Esophagus (tissue), 2 donors: ENCODE measurements around the gene LAMA3. TPM values are rescaled to one million over a fixed set of nuclear protein-coding genes. Genes with fewer than 3 reads are reported as not detected.

Experiments
- H3K27ac ChIP-seq, 2 donors: one replicate each; pipeline ENCODE4 v1.5.1; 2013; ENCODE audit warnings: low read depth in 2 of 2, mild to moderate bottlenecking in 2 of 2, inconsistent platforms in 1 of 2, low read length in 1 of 2, moderate library complexity in 1 of 2
- H3K27me3 ChIP-seq, 2 donors: one replicate each; pipeline ENCODE4 v1.6.1; 2013; ENCODE audit warnings: low read length in 2 of 2, control low read depth in 1 of 2, mild to moderate bottlenecking in 1 of 2; ENCODE audit not compliant: insufficient read depth in 2 of 2, control insufficient read depth in 1 of 2
- H3K36me3 ChIP-seq, 2 donors: one replicate each; pipeline ENCODE4 v1.6.1; 2013; ENCODE audit warnings: low read length in 1 of 2; ENCODE audit not compliant: control insufficient read depth in 2 of 2, insufficient read depth in 2 of 2
- H3K4me1 ChIP-seq, 2 donors: one replicate each; pipeline ENCODE4 v1.6.1; 2013; ENCODE audit warnings: low read length in 1 of 2; ENCODE audit not compliant: control insufficient read depth in 2 of 2, insufficient read depth in 2 of 2
- H3K4me3 ChIP-seq, 2 donors: one replicate each; pipeline ENCODE4 v1.5.1; 2013; ENCODE audit warnings: low read length in 2 of 2, mild to moderate bottlenecking in 2 of 2, low read depth in 1 of 2, moderate library complexity in 1 of 2
- H3K9me3 ChIP-seq, 2 donors: one replicate each; pipeline ENCODE4 v1.6.1; 2013; ENCODE audit warnings: mild to moderate bottlenecking in 2 of 2, low read depth in 1 of 2, low read length in 1 of 2, moderate library complexity in 1 of 2; ENCODE audit not compliant: control insufficient read depth in 2 of 2, insufficient read depth in 1 of 2
- WGBS, 2 donors: extraction: QIAGEN DNeasy Blood & Tissue Kit; methylation state at CpG; one replicate each; pipeline ENCODE4 v1.1.7; 2013; 5-methylcytosine and 5-hydroxymethylcytosine counted together
- polyA plus RNA-seq, 2 donors: library from polyadenylated mRNA; stranded (reverse); fragments of 200-250 nt; gene quantifications; one replicate each; pipeline ENCODE4 v1.2.3, GENCODE V29; 2013
- donor health status: healthy with polysubstance abuse.
- donor health status: Bipolar disorder and iron deficiency.

The LAMA3 gene
- polyA plus RNA-seq, result 10 to 100 TPM in 1 of 2 donors, 1 to 10 TPM in 1; 8.0 to 11.5 TPM

- Histone ChIP-seq H3K36me3 (no peaks in the 10 kb centered on the region), H3K27ac (peak within 1 kb of the TSS; percentile 57 to 72), H3K4me3 (peak within 1 kb of the TSS; percentile 64 to 65), H3K4me1 (peaks cover 0 to 7% of the 10 kb centered on the region in 2 donors), H3K27me3 (no peaks in the 10 kb centered on the region), H3K9me3 (no peaks in the 10 kb centered on the region)
- 1% methylated on average over 45 of the region's 45 CpGs for WGBS, 2 donors
Observed at GRCh38 chr18:23689031-23689615, at the start of gene LAMA3. TSS of gene LAMA3 (plus strand) at chr18:23689453. CDS start at chr18:23689684, 231 bp downstream.

GRCh38 chr18:23640052-23640451 lies 49.2 kb upstream of the LAMA3 start:
- H3K9me3 ChIP-seq, result peaks cover 0 to 4% of the 10 kb centered on the region in 2 donors
- H3K27me3 ChIP-seq, result no peaks in the 10 kb centered on the region
- H3K36me3 ChIP-seq, result no peaks in the 10 kb centered on the region
- H3K4me3 ChIP-seq, result no peak overlapping the region
- H3K27ac ChIP-seq, result no peak overlapping the region
- WGBS, 2 donors, result 79 to 88% methylated on average over 2 of the region's 2 CpGs
- peaks cover 0 to 8% of the 10 kb centered on the region in 2 donors for H3K4me1 ChIP-seq

GRCh38 chr18:23641143-23641720 lies 48.0 kb upstream of the LAMA3 start:
- 85 to 86% methylated on average over 11 of the region's 11 CpGs for WGBS, 2 donors
- Histone ChIP-seq H3K9me3 (peaks cover 0 to 4% of the 10 kb centered on the region in 2 donors), H3K4me3 (no peak overlapping the region), H3K4me1 (peaks cover 0 to 8% of the 10 kb centered on the region in 2 donors), H3K27me3 (no peaks in the 10 kb centered on the region), H3K27ac (no peak overlapping the region), H3K36me3 (peaks cover 0 to 3% of the 10 kb centered on the region in 2 donors)

GRCh38 chr18:23641937-23642666 lies 47.2 kb upstream of the LAMA3 start:
- H3K9me3 ChIP-seq, result peaks cover 0 to 4% of the 10 kb centered on the region in 2 donors
- WGBS, 2 donors, result 92 to 96% methylated on average over 11 of the region's 11 CpGs
- no peak overlapping the region for H3K27ac ChIP-seq
- peaks cover 0 to 8% of the 10 kb centered on the region in 2 donors for H3K4me1 ChIP-seq
- no peaks in the 10 kb centered on the region for H3K27me3 ChIP-seq
- no peak overlapping the region for H3K4me3 ChIP-seq
- peaks cover 0 to 3% of the 10 kb centered on the region in 2 donors for H3K36me3 ChIP-seq

- peak overlapping the region in 1 of 2 donors; percentile 7 for H3K27ac ChIP-seq
- peaks cover 0 to 4% of the 10 kb centered on the region in 2 donors for H3K9me3 ChIP-seq
- peaks cover 0 to 8% of the 10 kb centered on the region in 2 donors for H3K4me1 ChIP-seq
- H3K4me3 ChIP-seq, result no peak overlapping the region
- peaks cover 0 to 3% of the 10 kb centered on the region in 2 donors for H3K36me3 ChIP-seq
- WGBS, 2 donors, result 41 to 54% methylated on average over 2 of the region's 2 CpGs
- no peaks in the 10 kb centered on the region for H3K27me3 ChIP-seq
Observed at GRCh38 chr18:23643815-23644490, 45.3 kb upstream of the LAMA3 start.

- H3K36me3 ChIP-seq, result peaks cover 0 to 3% of the 10 kb centered on the region in 2 donors
- no peaks in the 10 kb centered on the region for H3K27me3 ChIP-seq
- WGBS, 2 donors, result 89 to 93% methylated on average over 4 of the region's 4 CpGs
- no peak overlapping the region for H3K4me3 ChIP-seq
- H3K4me1 ChIP-seq, result peaks cover 0 to 8% of the 10 kb centered on the region in 2 donors
- peaks cover 0 to 4% of the 10 kb centered on the region in 2 donors for H3K9me3 ChIP-seq
- H3K27ac ChIP-seq, result no peak overlapping the region
Observed at GRCh38 chr18:23645568-23646175, 43.6 kb upstream of the LAMA3 start.

- WGBS, 2 donors, result 94 to 97% methylated on average over 2 of the region's 2 CpGs
Observed at GRCh38 chr18:23646282-23646681, 43.0 kb upstream of the LAMA3 start.

GRCh38 chr18:23648456-23648855 lies 40.8 kb upstream of the LAMA3 start:
- 80 to 83% methylated on average over 3 of the region's 3 CpGs for WGBS, 2 donors
- no peaks in the 10 kb centered on the region for H3K27me3 ChIP-seq
- peaks cover 4% of the 10 kb centered on the region in 2 donors for H3K4me1 ChIP-seq
- no peak overlapping the region for H3K27ac ChIP-seq
- no peaks in the 10 kb centered on the region for H3K9me3 ChIP-seq
- peaks cover 0 to 3% of the 10 kb centered on the region in 2 donors for H3K36me3 ChIP-seq
- H3K4me3 ChIP-seq, result no peak overlapping the region

More at GRCh38 chr18:23646282-23646681, 43.0 kb upstream of the LAMA3 start:
- Histone ChIP-seq H3K27ac (no peak overlapping the region), H3K4me3 (no peak overlapping the region), H3K9me3 (peaks cover 0 to 3% of the 10 kb centered on the region in 2 donors), H3K36me3 (peaks cover 0 to 3% of the 10 kb centered on the region in 2 donors), H3K27me3 (no peaks in the 10 kb centered on the region), H3K4me1 (peaks cover 0 to 8% of the 10 kb centered on the region in 2 donors)
